Hepatocyte (in vitro differentiated cells): ENCODE data around the gene LAPTM5.

ENCODE experiments used
- EZH2 ChIP-seq: fragments of 200-600 bp; sonication (generic); IDR thresholded peaks from 2 replicates; pipeline ENCODE4 v1.6.1; 2016; ENCODE audit warnings: antibody characterized with exemption, mild to moderate bottlenecking, borderline replicate concordance
- EZH2phosphoT487 ChIP-seq: fragments of 200-600 bp; sonication (generic); IDR thresholded peaks from one replicate; pipeline ENCODE4 v1.6.1; 2018; ENCODE audit warnings: antibody characterized with exemption, mild to moderate bottlenecking, low read depth, moderate library complexity; ENCODE audit not compliant: unreplicated experiment, severe bottlenecking
- TF ChIP-seq, protein P1 (sequence below): fragments of 200-600 bp; sonication (generic); IDR thresholded peaks from 2 replicates; pipeline ENCODE4 v1.5.1; 2016; ENCODE audit warnings: antibody characterized with exemption, mild to moderate bottlenecking; ENCODE audit not compliant: poor library complexity

DNA sequence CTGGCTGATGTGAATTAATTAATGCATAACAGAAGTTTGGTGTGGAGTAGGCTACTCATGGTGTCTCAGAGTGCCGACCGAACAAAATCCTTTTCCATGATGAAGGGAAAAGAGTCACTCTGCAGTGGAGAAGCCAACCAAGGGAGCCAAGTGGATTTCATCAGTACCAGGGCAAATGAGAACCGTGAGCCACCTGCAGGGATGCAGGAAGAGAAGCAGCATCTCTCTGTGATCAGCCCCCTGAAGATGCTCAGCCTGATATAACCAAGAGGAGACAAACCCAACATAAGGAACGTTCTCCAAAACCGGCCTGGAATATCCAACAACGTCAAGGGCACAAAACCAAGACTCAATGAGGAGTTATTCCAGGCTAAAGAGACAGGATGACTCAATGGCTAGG is 13.4 kb upstream of the LAPTM5 start:
- TF ChIP-seq, protein P1, sequence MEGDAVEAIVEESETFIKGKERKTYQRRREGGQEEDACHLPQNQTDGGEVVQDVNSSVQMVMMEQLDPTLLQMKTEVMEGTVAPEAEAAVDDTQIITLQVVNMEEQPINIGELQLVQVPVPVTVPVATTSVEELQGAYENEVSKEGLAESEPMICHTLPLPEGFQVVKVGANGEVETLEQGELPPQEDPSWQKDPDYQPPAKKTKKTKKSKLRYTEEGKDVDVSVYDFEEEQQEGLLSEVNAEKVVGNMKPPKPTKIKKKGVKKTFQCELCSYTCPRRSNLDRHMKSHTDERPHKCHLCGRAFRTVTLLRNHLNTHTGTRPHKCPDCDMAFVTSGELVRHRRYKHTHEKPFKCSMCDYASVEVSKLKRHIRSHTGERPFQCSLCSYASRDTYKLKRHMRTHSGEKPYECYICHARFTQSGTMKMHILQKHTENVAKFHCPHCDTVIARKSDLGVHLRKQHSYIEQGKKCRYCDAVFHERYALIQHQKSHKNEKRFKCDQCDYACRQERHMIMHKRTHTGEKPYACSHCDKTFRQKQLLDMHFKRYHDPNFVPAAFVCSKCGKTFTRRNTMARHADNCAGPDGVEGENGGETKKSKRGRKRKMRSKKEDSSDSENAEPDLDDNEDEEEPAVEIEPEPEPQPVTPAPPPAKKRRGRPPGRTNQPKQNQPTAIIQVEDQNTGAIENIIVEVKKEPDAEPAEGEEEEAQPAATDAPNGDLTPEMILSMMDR: no peak
- TF ChIP-seq EZH2phosphoT487: no peak
- TF ChIP-seq EZH2: no peak
